Aorta (tissue), 5 donors: Measurements from ENCODE around the gene PRKCA. TPM values are rescaled to one million over a fixed set of nuclear protein-coding genes. Genes with fewer than 3 reads are reported as not detected.
A peak's percentile ranks its signal among the peaks of the same experiment; 100 is the strongest.

Source experiments
- ATAC-seq: fragments of 200-7000 bp; cut with Tn5 transposase; one replicate; pipeline ENCODE4 v1.9.1; 2022; ENCODE audit warnings: moderate library complexity; ENCODE audit not compliant: low FRiP score
- DNase-seq, 2 donors: peaks; one replicate each; pipeline ENCODE4 v3.0.0-alpha.2; 2020
- H3K27ac ChIP-seq, 2 donors: one replicate each; pipeline ENCODE4 v1.5.1; 2013; ENCODE audit warnings: low read length in 2 of 2, mild to moderate bottlenecking in 2 of 2, moderate library complexity in 2 of 2, control low read depth in 1 of 2, inconsistent platforms in 1 of 2, low read depth in 1 of 2
- H3K27me3 ChIP-seq, 2 donors: one replicate each; pipeline ENCODE4 v1.6.1; 2013; ENCODE audit warnings: control low read depth in 1 of 2, low read length in 1 of 2, mild to moderate bottlenecking in 1 of 2, moderate library complexity in 1 of 2; ENCODE audit not compliant: insufficient read depth in 2 of 2, control insufficient read depth in 1 of 2
- H3K36me3 ChIP-seq, 2 donors: one replicate each; pipeline ENCODE4 v1.6.1; 2013; ENCODE audit warnings: control low read depth in 1 of 2, low read length in 1 of 2, mild to moderate bottlenecking in 1 of 2; ENCODE audit not compliant: insufficient read depth in 2 of 2, control insufficient read depth in 1 of 2
- H3K4me1 ChIP-seq, 2 donors: one replicate each; pipeline ENCODE4 v1.6.1; 2013; ENCODE audit warnings: low read length in 2 of 2, control low read depth in 1 of 2, mild to moderate bottlenecking in 1 of 2, moderate library complexity in 1 of 2; ENCODE audit not compliant: insufficient read depth in 2 of 2, control insufficient read depth in 1 of 2
- H3K4me3 ChIP-seq, 2 donors: one replicate each; pipeline ENCODE4 v1.5.1; 2013; ENCODE audit warnings: low read length in 2 of 2, control low read depth in 1 of 2, mild to moderate bottlenecking in 1 of 2
- H3K9me3 ChIP-seq: one replicate; pipeline ENCODE4 v1.6.1; 2013; ENCODE audit warnings: mild to moderate bottlenecking, low read length; ENCODE audit not compliant: control insufficient read depth
- WGBS, 2 donors: extraction: QIAGEN DNeasy Blood & Tissue Kit; methylation state at CpG; one replicate each; pipeline ENCODE4 v1.1.7; 2013; 5-methylcytosine and 5-hydroxymethylcytosine counted together
- intact Hi-C, 2 donors: fragments of 100-400 bp; cut with DNase I; formaldehyde crosslinking; loops; one replicate each; pipeline versions ENCODE4 v1.14.2 to v1.15.0; 2022
- polyA plus RNA-seq, 2 donors: library from polyadenylated mRNA; stranded (reverse); fragments of 200-250 nt; gene quantifications; one replicate each; pipeline ENCODE4 v1.2.3, GENCODE V29; 2013
- total RNA-seq, 2 donors: library from RNA; stranded (reverse); fragmentation: NEBNext Ultra II Directional; extraction: Animal tissue kit (Norgen Biotek cat#: 25700); gene quantifications; one replicate each; pipeline ENCODE4 v1.2.1, GENCODE V29; 2021
- donor health status: healthy with polysubstance abuse.
- donor health status: Bipolar disorder and iron deficiency.
- donor health status: DM: no; HTN: no; CAD: no.
- donor health status: DM: no; HTN: no; CAD: no.
- donor health status: DM: yes; HTN: yes; CAD: no.

PRKCA gene
- total and polyA plus RNA-seq, 4 donors, result 2.7 to 15.4 (median 9.1) TPM

DNA sequence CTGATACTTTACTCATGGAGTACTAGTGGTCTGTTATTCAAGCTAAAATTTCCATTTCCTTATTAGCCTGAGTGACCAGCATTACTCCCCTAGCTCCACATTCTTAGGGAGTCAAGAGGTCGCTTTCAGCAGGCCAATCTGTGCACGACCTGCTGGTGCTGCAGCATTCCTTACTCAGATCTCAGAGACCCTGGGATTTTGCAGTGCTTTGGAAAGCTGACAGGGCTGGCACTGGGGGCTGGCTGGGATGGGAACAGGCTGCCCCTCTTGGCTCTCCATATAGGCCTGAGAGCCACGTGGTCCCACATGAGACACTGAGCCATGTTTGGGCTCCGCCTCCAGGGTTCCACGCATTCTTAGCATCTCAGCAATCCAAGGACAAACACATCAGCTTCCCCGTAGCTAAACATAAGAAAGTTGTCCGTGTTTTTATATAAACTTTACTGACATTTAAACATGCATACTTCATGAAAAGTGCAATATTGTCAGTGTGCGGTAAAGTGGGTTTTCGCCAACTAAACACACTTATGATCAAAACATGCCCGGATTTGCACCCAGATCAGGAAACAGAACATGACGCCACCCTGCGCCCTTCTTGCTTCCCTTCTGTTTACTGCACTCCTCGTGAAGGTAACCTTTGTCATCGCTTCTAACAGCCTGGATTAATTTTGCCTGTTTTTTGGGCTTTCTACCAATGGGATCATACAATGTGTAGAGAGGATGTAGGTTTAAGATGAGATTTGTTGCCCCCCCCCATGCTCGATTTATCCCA lies 278.0 kb downstream of the PRKCA start:
- Histone ChIP-seq H3K9me3 (no peaks in the 10 kb centered on the region), H3K27me3 (no peaks in the 10 kb centered on the region), H3K4me1 (peaks cover 0 to 4% of the 10 kb centered on the region in 2 donors), H3K27ac (peak overlapping the region in 1 of 2 donors; percentile 49), H3K36me3 (no peaks in the 10 kb centered on the region), H3K4me3 (no peak overlapping the region)
- intact Hi-C loops, result no loop called here
- peak; percentile 62 for ATAC-seq
- 36 to 38% methylated on average over 15 of the region's 15 CpGs for WGBS, 2 donors
- peak; percentile 66 to 79 for DNase-seq

DNA sequence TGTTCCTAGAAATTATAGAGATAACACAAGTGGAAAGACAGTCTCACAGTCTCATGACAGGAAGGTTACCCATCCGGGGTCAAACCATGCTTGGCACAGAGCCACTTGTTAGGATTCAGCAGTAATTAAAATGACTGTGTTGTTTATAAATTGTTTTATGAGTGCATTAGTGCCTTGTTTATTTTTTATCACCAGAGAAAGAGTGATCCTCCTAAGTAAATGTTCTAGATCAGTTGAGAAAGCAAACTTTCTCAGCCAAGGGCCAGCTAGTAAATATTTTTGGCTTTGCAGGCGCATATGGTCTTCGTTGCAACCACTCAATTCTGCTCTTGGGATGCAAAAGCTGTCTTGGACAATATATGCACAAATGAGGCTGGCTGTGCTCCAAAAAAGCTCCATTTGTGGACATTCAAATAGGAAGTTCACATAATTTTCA lies 278.6 kb downstream of the PRKCA start:
- Histone ChIP-seq H3K4me3 (no peak overlapping the region), H3K27me3 (no peaks in the 10 kb centered on the region), H3K27ac (peak overlapping the region in 1 of 2 donors; percentile 49), H3K4me1 (peaks cover 0 to 4% of the 10 kb centered on the region in 2 donors), H3K9me3 (no peaks in the 10 kb centered on the region), H3K36me3 (no peaks in the 10 kb centered on the region)
- ATAC-seq, result no peak
- WGBS, 2 donors, result 79 to 81% methylated on average over 3 of the region's 3 CpGs
- DNase-seq, result no peak
- intact Hi-C loops, result no loop called here

DNA sequence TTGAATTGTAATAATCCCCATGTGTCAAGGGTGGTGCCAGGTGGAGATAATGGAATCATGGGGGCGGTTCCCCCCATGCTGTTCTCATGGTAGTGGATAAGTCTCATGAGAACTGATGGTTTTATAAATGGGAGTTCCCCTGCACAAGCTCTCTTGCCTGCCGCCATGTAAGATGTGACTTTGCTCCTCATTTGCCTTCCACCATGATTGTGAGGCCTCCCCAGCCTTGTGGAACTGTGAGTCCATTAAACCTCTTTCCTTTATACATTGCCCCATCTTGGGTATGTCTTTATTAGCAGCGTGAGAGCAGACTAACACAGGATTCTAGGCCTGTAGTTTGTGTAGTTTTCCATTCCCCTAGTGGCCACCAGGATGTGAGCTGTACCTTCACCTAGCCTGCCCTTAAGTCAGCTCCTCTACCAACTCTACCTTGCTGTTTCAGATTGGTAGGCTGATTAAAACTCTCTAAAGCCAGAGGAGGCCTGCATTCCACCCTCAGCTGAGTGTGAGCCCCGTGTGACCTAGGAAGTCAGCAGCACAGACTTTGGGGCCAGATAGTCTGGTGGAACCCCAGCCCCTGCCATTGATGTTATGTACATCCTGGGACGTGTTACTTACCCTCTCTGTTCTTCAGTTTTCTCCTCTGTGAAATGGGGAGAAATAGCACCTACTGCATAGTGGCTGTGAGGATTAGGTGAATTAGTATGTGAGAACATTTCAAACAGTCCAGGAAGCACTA lies 280.1 kb downstream of the PRKCA start:
- Histone ChIP-seq H3K27me3 (no peaks in the 10 kb centered on the region), H3K4me1 (peaks cover 0 to 4% of the 10 kb centered on the region in 2 donors), H3K36me3 (no peaks in the 10 kb centered on the region), H3K4me3 (no peak overlapping the region), H3K9me3 (no peaks in the 10 kb centered on the region), H3K27ac (no peak overlapping the region)
- ATAC-seq (no peak), DNase-seq (no peak)
- WGBS, 2 donors, result 96 to 97% methylated on average over 5 of the region's 5 CpGs
- intact Hi-C loops, result no loop called here

DNA sequence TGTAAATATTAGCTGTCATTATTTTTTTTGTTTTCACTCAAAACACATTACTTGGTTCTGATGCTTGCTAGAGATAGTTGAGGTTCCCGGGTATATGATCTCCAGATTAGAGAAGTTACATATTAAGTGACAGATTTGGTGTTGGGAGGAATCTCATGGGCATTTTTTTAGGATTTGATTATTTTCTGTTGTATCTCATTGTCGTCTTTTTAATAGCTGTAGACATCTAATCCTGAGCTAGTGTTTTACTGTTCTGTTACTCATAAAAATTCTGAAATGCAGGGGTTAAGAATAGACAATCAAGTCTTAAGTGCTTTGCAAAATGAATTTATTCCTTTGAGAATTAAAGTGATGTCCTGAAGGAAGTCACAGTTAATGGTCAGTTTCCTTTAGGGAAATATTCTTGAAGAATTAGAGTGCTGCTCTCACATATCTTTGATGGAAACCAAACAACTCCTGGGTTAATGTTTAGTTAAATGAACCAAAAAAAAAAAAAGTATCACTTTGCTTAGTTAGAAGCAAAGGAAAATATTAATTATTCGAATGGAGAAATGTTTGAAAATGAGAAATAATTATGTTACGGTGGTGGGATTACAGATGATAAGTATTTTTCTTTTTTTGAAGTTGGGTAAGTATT lies 280.8 kb downstream of the PRKCA start:
- ATAC-seq, result no peak
- WGBS, 2 donors, result 92 to 97% methylated on average over 4 of the region's 4 CpGs
- H3K36me3 ChIP-seq, result no peaks in the 10 kb centered on the region
- DNase-seq, result no peak
- intact Hi-C loops, result no loop called here
- no peaks in the 10 kb centered on the region for H3K27me3 ChIP-seq
- no peaks in the 10 kb centered on the region for H3K9me3 ChIP-seq
- no peak overlapping the region for H3K4me3 ChIP-seq
- no peak overlapping the region for H3K27ac ChIP-seq
- H3K4me1 ChIP-seq, result peaks cover 0 to 4% of the 10 kb centered on the region in 2 donors

DNA sequence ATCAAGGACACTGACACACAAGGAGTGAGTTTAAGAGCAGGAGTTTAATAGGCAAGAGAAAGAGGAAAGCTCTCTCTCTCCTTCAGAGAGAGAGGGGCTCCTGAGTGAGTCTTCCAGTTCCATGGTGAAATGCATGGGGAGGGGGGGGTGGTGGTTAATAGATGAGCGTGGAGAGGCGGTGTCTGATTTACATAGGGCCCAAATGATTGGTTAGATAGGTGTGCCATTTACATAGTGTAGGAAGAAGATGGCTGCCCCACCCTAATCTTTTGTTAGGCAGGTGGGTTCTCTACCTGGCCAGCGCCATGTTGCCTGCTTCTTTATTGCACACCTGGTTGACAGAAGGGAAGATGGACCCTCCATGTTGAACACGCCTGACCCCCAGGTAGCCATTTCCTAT lies 282.5 kb downstream of the PRKCA start:
- Histone ChIP-seq H3K36me3 (no peaks in the 10 kb centered on the region), H3K27ac (no peak overlapping the region), H3K4me1 (peaks cover 0 to 4% of the 10 kb centered on the region in 2 donors), H3K4me3 (no peak overlapping the region), H3K9me3 (no peaks in the 10 kb centered on the region), H3K27me3 (no peaks in the 10 kb centered on the region)
- intact Hi-C loops, result no loop called here
- WGBS, 2 donors, result 98 to 100% methylated on average over 4 of the region's 4 CpGs
- ATAC-seq (no peak), DNase-seq (no peak)

DNA sequence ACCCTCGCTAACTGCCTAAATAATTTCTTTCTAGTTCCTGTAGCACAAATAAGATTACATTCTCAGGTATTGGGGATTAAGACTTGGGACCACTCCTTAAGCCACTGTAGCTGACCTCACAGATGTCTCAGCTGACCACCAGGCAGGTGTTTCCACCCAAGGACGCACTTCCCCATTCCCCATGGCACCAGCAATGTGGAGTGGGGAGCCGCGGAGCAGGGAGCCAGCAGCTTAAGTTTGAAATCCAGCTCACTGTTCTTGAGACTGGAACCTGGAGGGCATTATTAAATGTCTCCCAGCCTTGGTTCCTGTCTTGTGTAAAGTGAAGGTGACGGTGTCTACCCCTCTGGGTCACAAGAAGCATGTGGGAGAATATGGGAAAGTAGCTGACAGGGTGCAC lies 283.1 kb downstream of the PRKCA start:
- 78 to 100% methylated on average over 5 of the region's 5 CpGs for WGBS, 2 donors
- no peak overlapping the region for H3K27ac ChIP-seq
- H3K27me3 ChIP-seq, result no peaks in the 10 kb centered on the region
- H3K4me1 ChIP-seq, result peaks cover 0 to 4% of the 10 kb centered on the region in 2 donors
- intact Hi-C loops, result no loop called here
- no peak overlapping the region for H3K4me3 ChIP-seq
- no peaks in the 10 kb centered on the region for H3K36me3 ChIP-seq
- DNase-seq (no peak), ATAC-seq (no peak)
- H3K9me3 ChIP-seq, result no peaks in the 10 kb centered on the region

DNA sequence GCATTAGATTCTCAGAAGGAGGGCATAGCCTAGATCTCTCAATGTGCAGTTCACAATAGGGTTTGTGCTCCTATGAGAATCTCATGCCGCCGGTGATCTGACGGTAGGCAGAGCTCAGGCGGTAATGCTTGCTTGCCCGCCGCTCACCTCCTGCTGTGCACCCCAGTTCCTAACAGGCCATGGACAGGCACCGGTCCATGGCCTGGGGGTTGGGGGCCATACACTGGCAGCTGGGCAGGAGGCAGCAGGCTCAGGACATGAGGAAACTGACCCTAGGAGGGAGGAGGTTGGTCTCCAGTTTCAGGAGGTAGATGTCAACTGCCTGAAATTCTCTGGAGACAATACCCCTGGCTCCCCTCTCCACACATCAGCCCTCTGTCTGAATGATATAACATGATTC lies 287.5 kb downstream of the PRKCA start:
- no peak overlapping the region for H3K27ac ChIP-seq
- DNase-seq (no peak), ATAC-seq (no peak)
- WGBS, 2 donors, result 96 to 98% methylated on average over 7 of the region's 7 CpGs
- intact Hi-C loops, result no loop called here
- H3K27me3 ChIP-seq, result no peaks in the 10 kb centered on the region
- no peaks in the 10 kb centered on the region for H3K4me1 ChIP-seq
- no peaks in the 10 kb centered on the region for H3K36me3 ChIP-seq
- no peak overlapping the region for H3K4me3 ChIP-seq
- no peaks in the 10 kb centered on the region for H3K9me3 ChIP-seq

DNA sequence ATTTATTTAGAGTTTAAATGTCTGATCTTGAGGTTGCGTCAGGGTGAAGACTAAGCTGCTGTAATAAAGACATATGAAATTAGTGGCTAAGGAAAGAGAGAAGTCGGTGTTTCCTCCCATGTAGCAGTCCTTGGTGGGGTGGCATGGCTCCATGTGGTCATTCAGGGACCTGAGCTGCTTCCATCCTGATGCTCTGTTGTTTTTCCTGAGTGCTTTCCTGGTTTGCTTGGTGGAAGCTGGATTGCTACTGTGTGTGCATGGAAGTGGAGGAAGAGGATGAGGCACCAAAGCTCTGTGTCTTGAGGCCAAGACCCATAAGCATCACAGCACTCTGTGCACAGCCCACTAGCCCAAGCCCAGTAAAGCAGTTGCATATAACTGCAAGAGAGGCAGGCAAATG lies 290.7 kb downstream of the PRKCA start:
- intact Hi-C loops, result no loop called here
- WGBS, 2 donors, result 94 to 100% methylated on average over 2 of the region's 2 CpGs
- Histone ChIP-seq H3K4me3 (no peak overlapping the region), H3K27ac (no peak overlapping the region), H3K36me3 (no peaks in the 10 kb centered on the region), H3K9me3 (no peaks in the 10 kb centered on the region), H3K4me1 (no peaks in the 10 kb centered on the region), H3K27me3 (no peaks in the 10 kb centered on the region)
- DNase-seq (no peak), ATAC-seq (no peak)
